Activated T-cell treated with anti-CD3 and anti-CD28 coated beads, Interleukin-2, amount 50 U/mL, for 1 hour (primary cell): ENCODE data around the gene ZNF692.

Experiments used
- DNase-seq: peaks from one replicate; pipeline ENCODE4 v3.0.0-alpha.2; 2020

ZNF692 gene

GRCh38 chr1:248881261-248881660, 22.4 kb upstream of the ZNF692 start:
- DNase-seq = no peak

GRCh38 chr1:248873993-248874533, 15.2 kb upstream of the ZNF692 start:
- peak; percentile 88 for DNase-seq

DNA sequence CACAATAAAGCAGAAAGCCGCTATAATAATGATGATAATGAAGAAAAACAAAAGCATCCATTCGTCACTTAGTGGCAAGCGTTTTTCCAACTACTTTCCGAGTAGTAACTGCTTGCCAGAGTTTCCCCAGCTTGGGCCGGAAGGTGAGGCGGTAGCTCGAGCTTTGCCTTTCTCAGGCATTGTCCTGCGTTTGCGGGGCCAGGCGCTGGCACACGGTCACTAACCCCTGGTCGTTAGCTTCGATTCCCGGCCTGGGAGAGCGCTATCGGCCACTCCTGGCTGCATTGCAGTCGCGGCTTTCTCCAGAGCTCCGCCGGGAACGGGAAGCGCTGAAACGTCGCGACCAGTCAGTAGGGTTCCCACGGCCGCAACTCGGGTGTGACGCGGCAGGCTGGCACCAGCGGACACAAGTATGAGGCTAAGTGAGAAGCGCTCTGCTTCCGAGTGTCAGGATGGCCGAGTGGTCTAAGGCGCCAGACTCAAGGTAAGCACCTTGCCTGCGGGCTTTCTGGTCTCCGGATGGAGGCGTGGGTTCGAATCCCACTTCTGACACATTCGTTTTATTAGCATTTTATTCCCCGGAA, 14.6 kb upstream of the ZNF692 start:
- peak; percentile 95 for DNase-seq

DNA sequence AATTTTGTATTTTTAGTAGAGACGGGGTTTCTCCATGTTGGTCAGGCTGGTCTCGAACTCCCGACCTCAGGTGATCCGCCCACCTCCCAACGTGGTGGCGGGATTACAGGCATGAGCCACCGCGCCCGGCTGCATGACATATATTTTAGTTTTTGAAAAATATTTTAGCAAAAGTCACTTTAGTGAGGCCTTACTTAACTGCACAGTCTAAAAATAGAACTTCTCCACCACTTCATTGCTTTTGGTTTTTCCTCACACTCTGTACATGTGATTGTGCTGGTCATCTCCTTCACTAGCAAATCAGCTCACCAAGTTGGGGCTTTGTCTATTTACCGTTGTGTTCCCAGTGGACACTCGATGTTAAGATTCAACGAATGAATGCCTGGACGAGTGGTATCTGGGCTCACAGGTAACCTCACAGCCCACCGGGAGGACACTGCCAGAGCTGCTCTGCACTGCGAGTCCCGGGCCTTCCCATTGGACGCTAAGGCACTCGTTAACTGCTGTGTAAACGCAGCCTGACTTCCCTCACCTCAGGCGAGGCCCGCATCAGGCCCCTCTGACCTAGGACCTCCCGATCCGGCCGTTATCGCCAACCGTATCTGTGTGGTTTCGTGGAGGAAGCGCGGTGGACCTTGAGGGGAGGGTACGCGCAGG, 14.0 kb upstream of the ZNF692 start:
- DNase-seq = peak; percentile 48

GRCh38 chr1:248871837-248872401, 13.0 kb upstream of the ZNF692 start:
- no peak for DNase-seq

DNA sequence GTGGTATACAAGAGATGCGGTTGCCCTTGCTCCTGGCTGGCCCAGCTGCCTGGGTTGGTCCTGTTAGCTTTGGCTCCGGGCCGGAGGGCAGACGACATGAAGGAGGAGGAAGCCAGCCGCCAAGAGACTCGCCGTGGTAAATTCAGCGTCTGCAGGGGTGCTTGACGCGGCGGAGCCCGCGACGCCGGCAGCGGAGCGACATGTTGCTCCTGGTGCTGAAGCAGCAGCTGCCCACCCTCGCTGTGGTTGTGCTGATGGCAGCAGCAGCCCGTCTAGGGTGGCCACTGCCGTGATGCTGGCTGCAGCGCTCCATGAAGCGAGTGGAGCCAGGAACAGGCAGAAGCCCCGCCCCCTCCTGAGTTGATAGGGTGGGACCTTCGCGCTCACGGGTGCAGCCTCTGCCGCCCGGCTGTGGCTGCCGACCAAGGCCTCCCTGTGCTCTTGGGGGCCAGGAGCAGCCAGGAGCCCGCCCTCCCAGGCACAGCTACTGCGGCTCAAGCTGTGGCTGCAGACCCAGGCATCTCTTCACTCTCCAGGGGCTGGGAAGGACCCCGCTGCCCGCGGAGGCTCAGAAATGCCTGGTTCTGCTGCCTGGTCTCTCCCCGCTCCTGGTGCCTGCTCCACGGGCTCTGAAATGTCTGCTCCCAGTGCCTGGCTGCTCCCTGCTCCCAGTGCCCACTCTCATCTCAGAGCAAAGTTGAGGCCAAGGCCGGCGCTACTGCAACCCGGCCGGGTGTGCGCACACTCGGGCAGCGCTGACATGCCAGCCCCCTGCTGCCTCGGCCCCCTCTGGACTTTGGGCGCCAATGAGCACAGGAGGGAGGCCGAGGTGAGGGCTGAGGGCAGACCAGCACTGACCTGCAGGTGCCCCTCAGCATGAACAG, 4.4 kb upstream of the ZNF692 start:
- DNase-seq = peak; percentile 80

GRCh38 chr1:248862695-248862997, 3.8 kb upstream of the ZNF692 start:
- no peak for DNase-seq

- DNase-seq = no peak
Measured at GRCh38 chr1:248861616-248862015, 2.7 kb upstream of the ZNF692 start.

GRCh38 chr1:248860007-248860406, 1.1 kb upstream of the ZNF692 start:
- DNase-seq = no peak

DNA sequence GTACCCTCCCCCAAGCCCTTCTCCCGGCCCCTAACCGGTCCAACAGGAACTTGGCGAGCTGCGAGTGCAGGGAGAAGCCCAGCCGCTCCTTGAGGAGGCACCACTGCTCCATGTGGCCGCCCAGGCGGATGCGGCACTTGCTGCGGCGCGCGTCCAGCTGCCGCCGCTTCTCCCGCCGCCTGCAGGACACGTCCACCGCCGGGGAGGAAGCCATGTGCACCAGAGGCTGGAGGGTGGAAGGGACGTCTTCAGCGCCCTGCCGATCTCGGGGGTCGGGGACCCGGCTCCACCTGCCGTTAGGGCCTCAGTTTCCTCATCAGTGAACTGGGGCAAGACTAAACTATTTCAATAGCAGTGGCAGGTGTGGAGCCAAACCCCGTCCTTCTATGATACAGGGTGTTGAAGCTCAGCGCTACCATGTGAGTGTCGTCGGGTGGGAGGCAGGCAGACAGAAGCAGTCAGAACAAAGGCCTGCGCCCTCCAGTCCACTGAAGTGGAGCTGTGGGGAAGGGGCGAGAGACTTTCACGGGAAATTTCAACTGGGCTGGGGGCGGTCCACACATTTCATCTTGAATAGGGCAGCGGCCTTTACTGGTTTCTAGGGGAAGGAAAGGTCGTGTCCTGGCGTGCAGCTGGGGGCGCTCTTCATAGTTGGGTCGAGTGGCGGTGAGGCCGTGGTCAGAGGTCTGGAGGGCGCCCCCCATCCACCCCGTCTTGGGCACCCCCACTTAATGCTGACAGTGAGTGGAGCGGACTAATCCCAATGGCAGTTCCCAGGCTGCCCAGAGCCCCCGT, 592 bp downstream of the ZNF692 start:
- DNase-seq = no peak

DNA sequence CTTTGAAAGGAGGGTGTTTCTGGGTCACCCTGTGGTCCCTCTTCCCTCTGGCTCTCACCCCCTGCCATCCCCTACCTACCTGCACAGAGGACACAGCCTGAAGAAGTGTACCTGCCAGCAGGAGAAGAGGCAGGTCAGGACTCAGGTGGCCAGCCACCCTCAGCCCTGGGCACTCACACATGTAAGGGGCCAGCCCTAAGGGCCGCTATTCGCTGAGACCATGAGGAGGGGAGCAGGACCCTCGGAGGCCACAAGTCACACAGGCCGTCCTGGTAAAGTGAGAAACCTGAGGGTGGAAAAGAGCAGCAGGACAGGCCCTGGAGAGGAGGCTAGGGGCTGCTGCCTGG, 1.2 kb downstream of the ZNF692 start:
- DNase-seq = no peak

- DNase-seq = no peak
Measured at GRCh38 chr1:248857201-248857600, 1.7 kb downstream of the ZNF692 start.

DNA sequence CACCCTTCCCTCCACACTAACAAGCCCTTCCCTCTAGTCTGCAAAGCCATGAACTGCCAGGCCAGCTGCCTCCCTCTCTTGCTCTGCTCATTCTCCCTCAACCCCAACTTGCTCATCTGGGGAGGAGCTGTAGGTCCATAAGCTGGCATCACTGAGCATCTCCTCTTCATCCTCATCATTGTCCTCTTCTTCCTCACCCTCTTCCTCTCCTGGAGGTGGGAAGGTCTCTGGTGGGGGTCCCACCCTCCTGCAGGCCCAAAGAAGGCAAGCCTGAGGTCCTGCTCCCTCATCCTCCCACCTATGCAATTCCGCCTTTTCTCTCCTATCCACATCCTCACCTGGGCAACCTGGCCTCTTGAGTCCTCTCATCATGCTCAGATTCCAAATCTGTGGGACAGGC, 2.7 kb downstream of the ZNF692 start:
- no peak for DNase-seq

DNA sequence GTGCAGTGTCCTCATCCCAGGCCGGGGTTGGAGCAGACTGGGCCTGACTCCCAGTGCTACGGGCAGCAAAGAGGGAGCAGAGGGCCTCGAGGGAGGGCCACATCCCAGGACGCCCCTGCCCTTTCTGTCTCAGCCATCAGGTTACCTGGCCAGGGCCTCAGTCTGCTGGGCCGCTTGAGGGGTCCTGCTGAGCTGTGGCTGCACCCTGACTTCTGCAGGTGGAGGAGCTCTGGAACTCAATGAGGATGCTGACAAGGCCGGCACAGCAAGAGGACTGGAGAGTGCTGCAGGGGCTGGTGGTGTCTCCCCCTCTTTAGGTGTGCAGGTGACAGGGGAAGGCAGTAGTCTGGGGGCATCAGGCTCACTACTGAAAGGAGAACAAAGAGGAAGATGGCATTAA, 3.3 kb downstream of the ZNF692 start:
- no peak for DNase-seq

DNA sequence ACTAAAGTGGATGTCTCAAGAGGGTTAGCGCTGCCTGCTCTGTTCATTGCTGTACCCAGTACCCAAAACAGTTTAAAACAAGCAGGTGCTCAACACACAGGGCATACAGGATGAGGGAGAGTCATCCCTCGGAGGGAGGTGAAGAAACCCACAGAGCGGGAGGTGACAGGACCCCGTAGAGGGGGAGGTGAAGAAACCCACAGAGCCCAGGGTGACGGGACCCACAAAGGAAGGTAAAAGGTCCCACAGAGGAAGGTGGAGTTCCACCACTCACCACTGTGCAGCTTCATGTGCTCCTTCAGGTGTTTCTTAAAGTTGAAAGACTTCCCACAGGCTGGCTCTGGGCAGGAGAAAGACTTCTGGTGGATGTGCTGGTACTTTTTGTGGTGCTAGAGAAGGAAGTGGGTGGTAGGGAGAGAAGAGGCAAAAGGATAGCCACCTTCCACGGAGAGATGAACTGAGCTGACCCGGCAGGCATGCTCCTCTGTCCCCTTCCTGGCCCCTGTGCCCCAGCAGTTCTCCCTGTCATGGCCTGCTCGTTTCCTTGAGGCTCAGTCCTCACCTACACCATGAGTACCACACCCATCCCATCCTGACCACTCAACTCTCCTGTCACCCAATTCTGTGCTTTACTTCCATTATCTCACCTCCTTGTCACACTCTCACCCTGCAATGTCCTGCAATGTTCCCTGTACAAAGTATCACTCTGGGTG, 5.1 kb downstream of the ZNF692 start:
- peak; percentile 30 for DNase-seq

DNA sequence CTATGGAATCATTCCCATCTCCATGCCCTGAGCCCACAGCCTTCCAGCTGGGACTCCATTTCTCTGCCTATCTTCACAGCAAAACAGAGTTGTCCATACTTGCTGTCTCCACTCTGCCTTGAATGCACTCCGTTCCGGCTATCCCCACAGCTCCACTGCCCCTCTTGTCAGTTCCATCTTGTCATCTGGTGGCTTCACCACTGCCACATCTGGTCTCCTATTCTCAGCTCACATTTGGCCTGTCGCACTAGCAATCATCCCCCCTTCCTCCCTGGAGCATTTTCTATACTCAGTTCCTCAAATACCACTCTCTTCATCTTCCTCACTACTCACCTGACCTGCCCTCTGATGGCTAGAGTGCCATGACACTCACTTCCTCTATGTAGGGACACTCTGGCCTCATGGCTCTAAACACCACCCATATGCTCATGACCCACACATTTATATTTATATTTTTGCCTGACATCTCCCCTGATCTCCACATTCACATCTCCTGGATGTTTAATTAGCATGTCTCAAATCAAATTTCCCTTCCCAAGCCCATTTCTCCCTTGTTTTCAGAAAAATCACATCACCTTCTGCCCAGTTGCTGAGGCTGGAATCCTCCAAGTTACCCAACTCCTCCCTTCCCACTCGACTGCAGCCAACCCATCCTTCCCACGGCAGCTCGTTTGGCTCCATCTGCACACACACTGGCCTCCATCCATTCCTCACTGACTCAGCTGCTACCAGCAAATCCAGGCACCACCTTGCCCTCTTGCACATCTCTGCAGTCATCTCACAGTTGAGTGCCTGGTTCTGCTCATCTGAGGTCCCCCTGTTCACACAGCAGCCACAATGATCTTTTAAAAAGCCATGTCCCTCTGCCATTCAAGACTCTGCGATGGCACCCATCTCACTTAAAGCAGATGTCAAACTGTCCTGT, 6.1 kb downstream of the ZNF692 start:
- no peak for DNase-seq

DNA sequence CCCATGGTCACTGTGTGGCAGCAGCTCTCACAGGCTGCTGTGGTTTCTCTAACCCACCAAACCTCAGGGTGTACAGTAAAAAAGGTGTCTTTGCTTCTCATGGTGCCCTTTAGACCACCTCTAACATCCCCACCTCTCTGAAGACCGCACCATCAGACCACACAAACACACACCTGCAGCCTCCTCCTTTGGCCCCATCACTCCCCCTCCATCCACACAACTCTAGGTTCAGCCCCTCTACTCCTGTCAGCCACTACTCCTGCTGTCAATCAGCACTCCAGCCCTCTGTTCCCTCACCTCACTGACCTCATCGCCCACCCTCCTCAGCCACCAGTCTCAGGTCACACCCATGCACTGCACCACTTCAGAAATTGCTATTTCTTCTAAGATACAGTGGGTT, 7.5 kb downstream of the ZNF692 start:
- no peak for DNase-seq

- DNase-seq = no peak
Measured at GRCh38 chr1:248850536-248851251, 8.2 kb downstream of the ZNF692 start.

DNA sequence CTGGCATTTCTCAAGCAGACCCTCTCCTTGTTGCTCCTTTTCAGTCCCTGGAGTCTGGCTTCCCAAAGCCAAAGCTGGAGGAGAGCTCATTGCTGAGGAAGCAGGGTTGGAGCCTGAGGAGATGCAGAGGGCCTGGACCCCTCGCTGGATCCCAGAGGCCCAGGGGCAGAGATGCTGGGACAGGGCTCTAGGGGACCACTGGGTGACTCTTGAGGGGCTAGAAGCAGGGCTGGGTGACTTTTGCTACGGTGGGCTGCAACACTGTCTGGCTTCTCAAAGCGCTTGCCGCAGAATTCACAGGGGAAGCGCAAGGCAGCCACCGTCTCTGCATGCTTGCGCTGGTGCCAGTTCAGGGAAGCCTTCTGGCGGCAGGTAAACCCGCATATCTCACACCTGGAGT, 8.8 kb downstream of the ZNF692 start:
- no peak for DNase-seq

DNA sequence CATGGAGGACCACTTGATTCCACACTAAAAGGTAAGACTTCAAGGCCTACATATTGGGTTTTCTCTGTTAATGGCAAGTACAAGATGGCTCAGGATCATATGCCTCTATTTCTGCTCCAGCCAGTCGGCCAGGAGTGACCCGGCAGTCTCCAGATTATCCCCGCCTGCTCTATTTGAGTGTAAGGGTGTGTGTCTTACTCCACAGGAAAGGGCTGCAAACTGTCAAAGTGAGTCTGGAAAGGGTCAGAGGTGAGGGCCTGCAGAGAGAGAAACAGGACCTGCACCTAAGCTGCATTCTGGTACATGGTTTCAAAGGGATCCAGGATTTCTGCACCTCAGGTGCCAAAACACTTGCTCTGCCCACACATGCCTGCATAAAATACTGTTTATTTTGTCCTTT, 9.2 kb downstream of the ZNF692 start:
- DNase-seq = no peak
